Activated T-helper 17 cell treated with anti-CD3 and anti-CD28 coated beads, Interleukin-2, amount 50 U/mL, for 72 hours (primary cell): ENCODE results near the gene KLK5. TPM values are rescaled to one million over a fixed set of nuclear protein-coding genes. Genes with fewer than 3 reads are reported as not detected.
"Not testable (repeated sequence)": the region's sequence is repeated elsewhere in the genome, so short reads cannot be mapped to it uniquely, and the experiment has no call there.

Experiments
- ATAC-seq: fragments of 150-1000 bp; cut with Tn5 transposase; replicated peaks from 2 replicates; pipeline ENCODE4 v1.10.0; 2021; ENCODE audit warnings: mild to moderate bottlenecking, moderate library complexity
- H3K27ac Mint-ChIP-seq: one replicate; pipeline ENCODE4 v1.8.0; 2022; ENCODE audit warnings: mixed read lengths
- H3K27me3 Mint-ChIP-seq: one replicate; pipeline ENCODE4 v1.8.0; 2022; ENCODE audit warnings: mixed read lengths
- H3K36me3 Mint-ChIP-seq: one replicate; pipeline ENCODE4 v1.8.0; 2022; ENCODE audit warnings: low read depth, mild to moderate bottlenecking, mixed read lengths
- H3K4me1 Mint-ChIP-seq: one replicate; pipeline ENCODE4 v1.8.0; 2022; ENCODE audit warnings: mixed read lengths
- H3K4me3 Mint-ChIP-seq: one replicate; pipeline ENCODE4 v1.8.0; 2022; ENCODE audit warnings: mild to moderate bottlenecking, mixed read lengths
- H3K9me3 Mint-ChIP-seq: one replicate; pipeline ENCODE4 v1.8.0; 2022; ENCODE audit warnings: mixed read lengths
- total RNA-seq, 2 donors: library from RNA; stranded (reverse); gene quantifications; one replicate each; pipeline ENCODE4 v1.2.3, GENCODE V29; 2022

Gene KLK5
- total RNA-seq, 2 donors from 2014 or later = not detected

- Mint-ChIP-seq H3K27ac (no peak overlapping the region), H3K4me3 (no peak overlapping the region), H3K36me3 (no peaks in the 10 kb centered on the region), H3K9me3 (no peaks in the 10 kb centered on the region), H3K27me3 (peaks cover 31% of the 10 kb centered on the region), H3K4me1 (no peaks in the 10 kb centered on the region)
- no peak for ATAC-seq
Observed at GRCh38 chr19:50897191-50897607, 55.6 kb downstream of the KLK5 start.

- Mint-ChIP-seq H3K36me3 (no peaks in the 10 kb centered on the region), H3K27me3 (peaks cover 36% of the 10 kb centered on the region), H3K4me1 (no peaks in the 10 kb centered on the region), H3K27ac (no peak overlapping the region), H3K4me3 (no peak overlapping the region), H3K9me3 (no peaks in the 10 kb centered on the region)
- peak; percentile 96 for ATAC-seq
Observed at GRCh38 chr19:50896591-50897190, 56.1 kb downstream of the KLK5 start.

GRCh38 chr19:50896089-50896590, 56.7 kb downstream of the KLK5 start:
- peaks cover 34% of the 10 kb centered on the region for H3K27me3 Mint-ChIP-seq
- not testable (repeated sequence) for H3K4me1 Mint-ChIP-seq, H3K9me3 Mint-ChIP-seq, H3K4me3 Mint-ChIP-seq, H3K27ac Mint-ChIP-seq, ATAC-seq, H3K36me3 Mint-ChIP-seq

DNA sequence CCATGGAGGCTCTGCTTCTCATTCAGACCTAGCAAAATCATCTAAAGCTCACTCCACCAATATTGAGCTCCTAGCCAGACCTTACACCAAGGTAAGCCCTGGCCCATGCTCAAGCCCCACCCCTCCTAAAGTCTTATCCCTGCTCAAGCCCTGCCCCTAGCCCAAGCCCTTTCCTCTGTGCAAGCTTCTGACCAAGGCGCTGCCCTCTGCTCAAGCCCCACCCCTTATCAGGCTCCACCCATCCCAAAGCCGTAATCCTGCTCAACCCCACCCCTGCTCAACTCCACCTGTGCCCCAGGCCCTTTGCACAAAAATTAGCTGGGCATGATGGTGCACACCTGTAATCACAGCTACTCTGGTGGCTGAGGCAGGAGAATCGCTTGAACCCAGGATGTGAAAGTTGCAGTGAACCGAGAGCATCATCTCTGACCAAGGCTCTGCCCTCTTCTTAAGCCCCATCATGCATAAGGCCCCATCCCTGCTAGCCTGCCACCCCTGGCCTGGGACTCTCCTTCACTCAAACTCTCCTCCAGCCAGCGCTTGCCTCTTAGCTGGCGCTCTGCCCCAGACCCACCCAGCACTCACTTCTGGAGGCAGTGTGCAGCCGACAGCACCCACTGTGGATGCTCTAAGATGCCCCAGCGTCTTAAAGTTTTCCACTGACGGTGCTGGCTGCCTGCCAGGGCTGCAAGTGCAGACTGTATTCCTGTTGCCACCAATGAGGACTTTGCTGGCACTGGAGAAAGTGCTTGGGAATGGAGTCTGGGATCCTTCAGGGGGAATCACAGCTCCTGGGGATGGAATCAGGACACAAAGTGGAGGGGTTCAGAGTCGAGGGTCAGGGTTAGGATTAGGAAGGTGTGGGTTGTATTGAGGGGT, 58.1 kb downstream of the KLK5 start:
- ATAC-seq = no peak
- H3K27ac Mint-ChIP-seq = no peak overlapping the region
- H3K36me3 Mint-ChIP-seq = no peaks in the 10 kb centered on the region
- H3K4me1 Mint-ChIP-seq = no peaks in the 10 kb centered on the region
- peaks cover 43% of the 10 kb centered on the region for H3K27me3 Mint-ChIP-seq
- H3K9me3 Mint-ChIP-seq = no peaks in the 10 kb centered on the region
- H3K4me3 Mint-ChIP-seq = no peak overlapping the region

Other genes with a start within 250 kb of the KLK5 start
- not detected for gene SHANK1, start 233.2 kb downstream of the KLK5 start, total RNA-seq
- gene CLEC11A, start 229.7 kb downstream of the KLK5 start, total RNA-seq = under 1 TPM; 0.24 to 0.45 TPM
- not detected for gene GPR32, start 182.6 kb downstream of the KLK5 start, total RNA-seq
- gene ACP4, start 162.6 kb downstream of the KLK5 start, total RNA-seq = not detected
- 1 to 10 TPM in 1 of 2 donors, under 1 TPM in 1; 0.39 to 2.0 TPM for gene KLK1, start 129.3 kb downstream of the KLK5 start, total RNA-seq
- gene KLK15, start 119.5 kb downstream of the KLK5 start, total RNA-seq = not detected
- gene KLK3, start 98.1 kb downstream of the KLK5 start, total RNA-seq = not detected
- gene KLK2, start 79.6 kb downstream of the KLK5 start, total RNA-seq = under 1 TPM in 1 of 2 donors, not detected in 1; 0.24 TPM
- not detected for gene KLK4, start 41.6 kb downstream of the KLK5 start, total RNA-seq
- not detected for gene KLK6, start 16.6 kb upstream of the KLK5 start, total RNA-seq
- not detected for gene KLK7, start 30.9 kb upstream of the KLK5 start, total RNA-seq
- gene KLK8, start 48.6 kb upstream of the KLK5 start, total RNA-seq = not detected
- not detected for gene KLK10, start 66.7 kb upstream of the KLK5 start, total RNA-seq
- not detected for gene KLK11, start 73.6 kb upstream of the KLK5 start, total RNA-seq
- gene KLK12, start 82.0 kb upstream of the KLK5 start, total RNA-seq = not detected
- not detected for gene KLK13, start 112.1 kb upstream of the KLK5 start, total RNA-seq
- gene KLK14, start 129.8 kb upstream of the KLK5 start, total RNA-seq = under 1 TPM; 0.26 to 0.77 TPM
- 1 to 10 TPM; 7.0 to 9.7 TPM for gene CTU1, start 155.4 kb upstream of the KLK5 start, total RNA-seq
- gene SIGLEC9, start 171.9 kb upstream of the KLK5 start, total RNA-seq = under 1 TPM; 0.15 to 0.74 TPM
- not detected for gene SIGLEC7, start 189.3 kb upstream of the KLK5 start, total RNA-seq